ENCODE data around the gene SLC18A2. TPM values are rescaled to one million over a fixed set of nuclear protein-coding genes. Genes with fewer than 3 reads are reported as not detected.
"Not testable (repeated sequence)": the region's sequence is repeated elsewhere in the genome, so short reads cannot be mapped to it uniquely, and the experiment has no call there.

Gene SLC18A2
- total and polyA plus RNA-seq, 10 of the 15 experiments (the other 5 are each of a cell fraction or from before 2014, with no cell fraction given) = 0.06 to 1.1 (median 0.25) TPM; not detected in 5

DNA sequence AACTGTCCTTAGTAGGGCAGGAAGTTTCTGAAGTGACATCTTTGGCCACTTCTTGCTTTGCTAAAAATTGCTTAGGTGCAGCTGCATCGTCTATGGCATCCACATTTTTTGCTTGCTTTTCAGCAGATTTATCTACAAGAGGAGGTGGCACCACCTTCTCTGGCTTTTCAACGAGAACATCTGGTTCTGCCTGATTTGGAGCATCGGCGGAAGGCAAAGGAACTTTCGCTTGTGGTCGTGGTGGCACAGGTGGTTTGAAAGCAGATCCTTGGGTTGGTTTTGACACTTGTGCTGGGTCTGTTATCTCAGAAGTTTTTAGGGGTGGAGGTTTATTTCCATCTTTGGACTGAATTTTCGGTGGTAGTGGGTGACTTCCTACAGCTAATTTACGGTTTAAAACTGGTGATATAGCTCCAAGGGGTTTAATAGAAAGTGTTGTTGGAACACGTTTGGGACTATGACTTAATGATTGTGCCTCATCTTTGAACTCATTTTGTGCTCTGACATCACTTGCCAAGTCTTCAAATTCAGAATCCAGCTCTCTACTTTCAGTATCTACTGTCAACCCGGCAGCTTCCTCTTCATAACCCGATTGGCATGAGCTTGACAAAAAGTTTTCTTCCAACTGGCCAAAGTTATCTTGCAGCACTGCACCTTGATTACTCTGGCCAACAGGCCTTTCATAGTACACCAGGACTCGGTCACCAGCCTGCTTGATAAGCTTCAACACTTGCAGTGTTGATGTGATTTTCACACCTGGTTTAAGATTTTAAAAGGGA, 44.0 kb downstream of the SLC18A2 start:
- H3K9ac ChIP-seq (ENCODE audit: control insufficient read depth, insufficient read depth, low read length) = no peak overlapping the region
- ATAC-seq = no peak
- peaks cover 2% of the 10 kb centered on the region; the same call in 1 of the 2 replicates for H4K20me1 ChIP-seq (ENCODE audit: control insufficient read depth, insufficient read depth)
- no peak overlapping the region for H3K27ac ChIP-seq (ENCODE audit: control insufficient read depth, insufficient read depth)
- no peak for FAIRE-seq
- H2AFZ ChIP-seq (ENCODE audit: control insufficient read depth, low read depth, low read length) = no peak overlapping the region
- ChIA-PET POLR2A (no interaction called here), CTCF (interaction anchor here (1.8 to 2.2 kb wide), 2 partner anchors 34 to 35 kb away, joined by 4 to 5 read pairs; no protein-coding TSS in a partner anchor), RAD21 (ENCODE audit: unreplicated experiment) (interaction anchor here (1.2 kb wide), 1 partner anchor 35 kb away, joined by 3 read pairs; no protein-coding TSS in a partner anchor), SMC1A (ENCODE audit: uncharacterized antibody, unreplicated experiment) (interaction anchor here (0.8 to 1.9 kb wide), 6 partner anchors 10 to 68 kb away, joined by 3 to 4 read pairs (median 3); no protein-coding TSS in a partner anchor)
- TF ChIP-seq SMAD5 (IDR thresholded peaks at IDR 0.05; ENCODE audit: low read depth) (no peak), EGR1 (IDR thresholded peaks at IDR 0.05; ENCODE audit: borderline replicate concordance in 1 of 2, low read depth in 2 of 2, low read length in 2 of 2) (no peak), RCOR1 (conservative IDR thresholded peaks at IDR 0.05; ENCODE audit: low read depth, low read length) (no peak), SREBF1 (IDR thresholded peaks at IDR 0.05; ENCODE audit: low read length) (no peak), RFX5 (IDR thresholded peaks at IDR 0.05; ENCODE audit: low read depth, low read length) (no peak), MEF2A (IDR thresholded peaks at IDR 0.05; ENCODE audit: insufficient read depth, low read depth, low read length) (no peak), ESRRA (IDR thresholded peaks at IDR 0.05; ENCODE audit: low read length) (no peak), SMC3 (IDR thresholded peaks at IDR 0.05; ENCODE audit: borderline replicate concordance, low read length) (no peak), SIX5 (IDR thresholded peaks at IDR 0.05; ENCODE audit: low read depth, low read length, severe bottlenecking) (no peak), WRNIP1 (IDR thresholded peaks at IDR 0.05; ENCODE audit: borderline replicate concordance, low read depth, low read length) (no peak), GATAD2B (conservative IDR thresholded peaks at IDR 0.05; ENCODE audit: low read depth) (no peak), EED (IDR thresholded peaks at IDR 0.05; ENCODE audit: low read depth) (no peak), KLF5 (IDR thresholded peaks at IDR 0.05; ENCODE audit: partially characterized antibody) (no peak), KAT2A (conservative IDR thresholded peaks at IDR 0.05; ENCODE audit: control insufficient read depth, low read depth, low read length) (no peak), POU2F2 (IDR thresholded peaks at IDR 0.05; ENCODE audit: borderline replicate concordance, low read depth, low read length) (no peak), MXI1 (IDR thresholded peaks at IDR 0.05; ENCODE audit: low read depth, low read length) (no peak)
- TF ChIP-seq, protein P1, sequence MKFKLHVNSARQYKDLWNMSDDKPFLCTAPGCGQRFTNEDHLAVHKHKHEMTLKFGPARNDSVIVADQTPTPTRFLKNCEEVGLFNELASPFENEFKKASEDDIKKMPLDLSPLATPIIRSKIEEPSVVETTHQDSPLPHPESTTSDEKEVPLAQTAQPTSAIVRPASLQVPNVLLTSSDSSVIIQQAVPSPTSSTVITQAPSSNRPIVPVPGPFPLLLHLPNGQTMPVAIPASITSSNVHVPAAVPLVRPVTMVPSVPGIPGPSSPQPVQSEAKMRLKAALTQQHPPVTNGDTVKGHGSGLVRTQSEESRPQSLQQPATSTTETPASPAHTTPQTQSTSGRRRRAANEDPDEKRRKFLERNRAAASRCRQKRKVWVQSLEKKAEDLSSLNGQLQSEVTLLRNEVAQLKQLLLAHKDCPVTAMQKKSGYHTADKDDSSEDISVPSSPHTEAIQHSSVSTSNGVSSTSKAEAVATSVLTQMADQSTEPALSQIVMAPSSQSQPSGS (IDR thresholded peaks at IDR 0.05; ENCODE audit: low read length) = no peak
- TF ChIP-seq, protein P2, sequence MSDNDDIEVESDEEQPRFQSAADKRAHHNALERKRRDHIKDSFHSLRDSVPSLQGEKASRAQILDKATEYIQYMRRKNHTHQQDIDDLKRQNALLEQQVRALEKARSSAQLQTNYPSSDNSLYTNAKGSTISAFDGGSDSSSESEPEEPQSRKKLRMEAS (IDR thresholded peaks at IDR 0.05; ENCODE audit: low read depth, low read length) = no peak
- in situ Hi-C loops (cut with MboI) = no loop called here
- H3K27me3 ChIP-seq (replicated peaks in 1 of 2; ENCODE audit: control insufficient read depth in 2 of 2, insufficient read depth in 2 of 2, low read length in 1 of 2) = no peaks in the 10 kb centered on the region
- BruUV-seq (replicated peaks) = no TSS peak
- H3K4me3 ChIP-seq = no peak overlapping the region
- no peaks in the 10 kb centered on the region for H3K9me3 ChIP-seq (replicated peaks; ENCODE audit: control insufficient read depth, insufficient read depth, low read length)
- intact Hi-C loops (cut with micrococcal nuclease; ENCODE audit: unreplicated experiment) = no loop called here
- no peaks in the 10 kb centered on the region for H3K4me1 ChIP-seq (ENCODE audit: control insufficient read depth, insufficient read depth, low read length)
- peaks cover 6 to 19% of the 10 kb centered on the region in 2 experiments for H3K36me3 ChIP-seq (ENCODE audit: control insufficient read depth in 2 of 2, insufficient read depth in 2 of 2, low read length in 1 of 2)
- DNase-seq (ENCODE audit: low read depth, low spot score) = no peak
- 86% methylated on average over 12 of the region's 12 CpGs for WGBS (ENCODE audit: insufficient coverage, insufficient replicate concordance, low lambda C conversion rate, missing lambda C conversion rate)
- H3K79me2 ChIP-seq (ENCODE audit: control insufficient read depth, insufficient read depth, low read length) = no peaks in the 10 kb centered on the region
- no peak overlapping the region for H3K4me2 ChIP-seq (ENCODE audit: control insufficient read depth, insufficient read depth)

DNA sequence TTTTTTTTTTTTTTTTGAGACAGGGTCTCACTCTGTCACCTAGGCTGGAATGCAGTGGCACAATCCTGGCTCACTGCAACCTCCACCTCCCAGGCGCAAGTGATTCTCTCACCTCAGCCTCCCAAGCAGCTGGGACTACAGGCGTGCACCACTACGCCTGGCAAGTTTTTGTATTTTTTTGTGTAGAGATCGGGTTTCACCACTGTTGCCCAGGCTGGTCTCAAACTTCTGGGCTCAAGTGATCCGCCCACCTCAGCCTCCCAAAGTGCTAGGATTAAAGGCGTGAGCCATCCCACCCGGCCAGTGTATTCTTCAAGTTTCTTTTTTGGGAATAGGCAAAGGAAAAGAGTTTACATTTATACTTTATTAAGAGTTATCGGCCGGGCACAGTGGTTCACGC, 50.0 kb downstream of the SLC18A2 start:
- H3K9me3 ChIP-seq (replicated peaks; ENCODE audit: control insufficient read depth, insufficient read depth, low read length); H4K20me1 ChIP-seq (ENCODE audit: control insufficient read depth, insufficient read depth); RAD21 ChIA-PET (ENCODE audit: unreplicated experiment); H2AFZ ChIP-seq (ENCODE audit: control insufficient read depth, low read depth, low read length); DNase-seq (ENCODE audit: low read depth, low spot score); POLR2A ChIA-PET; in situ Hi-C loops (cut with MboI); H3K4me2 ChIP-seq (ENCODE audit: control insufficient read depth, insufficient read depth); FAIRE-seq; SMC1A ChIA-PET (ENCODE audit: uncharacterized antibody, unreplicated experiment); intact Hi-C loops (cut with micrococcal nuclease; ENCODE audit: unreplicated experiment); H3K79me2 ChIP-seq (ENCODE audit: control insufficient read depth, insufficient read depth, low read length); H3K27me3 ChIP-seq (replicated peaks in 1 of 2; ENCODE audit: control insufficient read depth in 2 of 2, insufficient read depth in 2 of 2, low read length in 1 of 2); H3K4me1 ChIP-seq (ENCODE audit: control insufficient read depth, insufficient read depth, low read length); H3K36me3 ChIP-seq (ENCODE audit: control insufficient read depth in 2 of 2, insufficient read depth in 2 of 2, low read length in 1 of 2); ATAC-seq; BruUV-seq (replicated peaks); H3K4me3 ChIP-seq; H3K27ac ChIP-seq (ENCODE audit: control insufficient read depth, insufficient read depth); H3K9ac ChIP-seq (ENCODE audit: control insufficient read depth, insufficient read depth, low read length); CTCF ChIA-PET: not testable (repeated sequence)
- WGBS (ENCODE audit: insufficient coverage, insufficient replicate concordance, low lambda C conversion rate, missing lambda C conversion rate) = 100% methylated on average over 10 of the region's 10 CpGs

Data from GM12878 (cell line).